Measurements from ENCODE around the gene NGB. TPM values are rescaled to one million over a fixed set of nuclear protein-coding genes. Genes with fewer than 3 reads are reported as not detected.

The NGB gene
- total RNA-seq, 1 donor from 2014 or later, result not detected

- Histone ChIP-seq H3K36me3 (no peaks in the 10 kb centered on the region), H3K4me3 (no peak overlapping the region), H3K27me3 (ENCODE audit: low read depth) (peaks cover 7% of the 10 kb centered on the region), H3K27ac (no peak overlapping the region), H3K9me3 (no peaks in the 10 kb centered on the region), H3K4me1 (no peaks in the 10 kb centered on the region)
- ATAC-seq (no peak), DNase-seq (peak; percentile 12)
- intact Hi-C loops (cut with DNase I), result no loop called here
- TF ChIP-seq CTCF (IDR thresholded peaks at IDR 0.05), result no peak
Measured at GRCh38 chr14:77248666-77249065, 22.3 kb downstream of the NGB start.

DNA sequence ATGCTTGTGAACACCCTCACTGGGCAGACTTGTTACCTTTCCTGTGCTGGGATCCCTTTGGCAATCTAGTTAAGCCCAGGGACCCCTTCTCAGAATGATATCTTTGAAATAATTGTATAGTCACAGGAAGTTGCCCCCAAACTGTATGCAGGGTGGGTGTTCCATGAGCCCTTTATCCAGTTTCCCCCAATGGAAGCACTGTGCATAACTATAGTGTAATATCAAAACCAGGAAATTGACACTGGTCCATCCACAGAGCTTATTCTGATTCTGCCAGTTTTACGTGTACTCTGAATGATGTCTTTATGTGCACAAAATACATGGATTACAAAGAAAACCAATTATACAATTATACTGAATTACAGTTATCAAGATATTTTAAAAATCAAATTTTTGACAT, 24.2 kb downstream of the NGB start:
- Histone ChIP-seq H3K27ac (no peak overlapping the region), H3K4me3 (no peak overlapping the region), H3K4me1 (no peaks in the 10 kb centered on the region), H3K36me3 (no peaks in the 10 kb centered on the region), H3K27me3 (ENCODE audit: low read depth) (no peaks in the 10 kb centered on the region), H3K9me3 (no peaks in the 10 kb centered on the region)
- intact Hi-C loops (cut with DNase I), result no loop called here
- no peak for TF ChIP-seq CTCF (IDR thresholded peaks at IDR 0.05)
- ATAC-seq (no peak), DNase-seq (no peak)

- H3K27me3 ChIP-seq (ENCODE audit: low read depth), result no peaks in the 10 kb centered on the region
- H3K27ac ChIP-seq, result no peak overlapping the region
- H3K9me3 ChIP-seq, result no peaks in the 10 kb centered on the region
- ATAC-seq (no peak), DNase-seq (no peak)
- no peaks in the 10 kb centered on the region for H3K36me3 ChIP-seq
- no peak overlapping the region for H3K4me3 ChIP-seq
- no peaks in the 10 kb centered on the region for H3K4me1 ChIP-seq
- intact Hi-C loops (cut with DNase I), result no loop called here
- no peak for TF ChIP-seq CTCF (IDR thresholded peaks at IDR 0.05)
Measured at GRCh38 chr14:77245820-77246219, 25.2 kb downstream of the NGB start.

DNA sequence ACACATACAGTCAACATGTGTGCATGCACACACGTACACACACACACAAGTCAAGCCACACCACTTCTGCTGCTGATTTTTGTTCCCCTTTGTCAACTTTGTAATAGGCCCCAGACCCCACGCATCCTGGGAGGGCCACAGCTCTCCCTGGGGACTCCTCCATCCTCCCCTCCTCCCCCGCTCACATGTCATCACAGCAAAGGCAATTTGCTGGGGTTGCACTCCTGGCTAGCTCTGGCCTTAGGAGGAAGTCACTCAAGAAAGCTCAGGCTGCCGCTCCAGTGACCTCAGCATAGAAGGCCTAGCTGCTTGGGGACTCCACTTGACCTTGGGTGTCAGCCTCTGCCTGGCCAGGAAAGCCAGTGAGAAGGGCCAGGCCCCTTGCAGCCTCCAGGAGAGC, 27.2 kb downstream of the NGB start:
- no peak for TF ChIP-seq CTCF (IDR thresholded peaks at IDR 0.05)
- Histone ChIP-seq H3K9me3 (no peaks in the 10 kb centered on the region), H3K4me3 (no peak overlapping the region), H3K4me1 (no peaks in the 10 kb centered on the region), H3K36me3 (no peaks in the 10 kb centered on the region), H3K27me3 (ENCODE audit: low read depth) (no peaks in the 10 kb centered on the region), H3K27ac (no peak overlapping the region)
- DNase-seq (no peak), ATAC-seq (no peak)
- intact Hi-C loops (cut with DNase I), result no loop called here

GRCh38 chr14:77242752-77243151, 28.3 kb downstream of the NGB start:
- H3K27me3 ChIP-seq (ENCODE audit: low read depth), result no peaks in the 10 kb centered on the region
- H3K4me1 ChIP-seq, result no peaks in the 10 kb centered on the region
- no peaks in the 10 kb centered on the region for H3K36me3 ChIP-seq
- H3K27ac ChIP-seq, result no peak overlapping the region
- H3K4me3 ChIP-seq, result no peak overlapping the region
- TF ChIP-seq CTCF (IDR thresholded peaks at IDR 0.05), result no peak
- ATAC-seq, result no peak
- no peaks in the 10 kb centered on the region for H3K9me3 ChIP-seq
- no peak for DNase-seq
- intact Hi-C loops (cut with DNase I), result no loop called here

- no peak overlapping the region for H3K27ac ChIP-seq
- ATAC-seq (no peak), DNase-seq (no peak)
- H3K9me3 ChIP-seq, result no peaks in the 10 kb centered on the region
- H3K36me3 ChIP-seq, result no peaks in the 10 kb centered on the region
- no peak overlapping the region for H3K4me3 ChIP-seq
- no peak for TF ChIP-seq CTCF (IDR thresholded peaks at IDR 0.05)
- H3K4me1 ChIP-seq, result no peaks in the 10 kb centered on the region
- intact Hi-C loops (cut with DNase I), result no loop called here
- no peaks in the 10 kb centered on the region for H3K27me3 ChIP-seq (ENCODE audit: low read depth)
Measured at GRCh38 chr14:77241955-77242354, 29.1 kb downstream of the NGB start.

All from lower lobe of right lung (tissue), 2 donors.